K562 (cell line): ENCODE measurements around the gene NEDD8. TPM values are rescaled to one million over a fixed set of nuclear protein-coding genes. Genes with fewer than 3 reads are reported as not detected.

Experiments
- ATAC-seq: fragments of 200-7000 bp; cut with Tn5 transposase; 3 replicates; pipeline ENCODE4 v1.9.1; 2020; ENCODE audit warnings: moderate library complexity
- BruUV-seq: library from RNA; stranded (reverse); fragments of 400-500 nt; replicated peaks from 2 replicates; lab custom pipeline; 2021; lab: Mats Ljungman, UMichigan
- CTCF ChIA-PET: fragments of 300-600 bp; formaldehyde crosslinking; extraction: SDS; loops from one replicate; lab custom pipeline; 2021; ENCODE audit warnings: low intra/inter-chr PET ratio; lab: Yijun Ruan, JAX
- POLR2A ChIA-PET: fragments of 300-600, 350-650 bp; sonication (Branson Sonifier 250); formaldehyde crosslinking; extraction: SDS; loops from one replicate; lab custom pipeline; 2021; ENCODE audit warnings: antibody characterized with exemption, inconsistent platforms; lab: Yijun Ruan, JAX
- DNase-seq, 4 experiments: peaks; one replicate each; pipeline versions ENCODE4 v3.0.0 to v3.0.0-alpha.2; 2011 to 2018; ENCODE audit warnings: low spot score in 3 of 4, mixed read lengths in 3 of 4; ENCODE audit errors: extremely low read depth in 1 of 4
- FAIRE-seq: peaks from 2 replicates; lab custom pipeline; 2011; peaks lifted over from hg19 to GRCh38; lab: Jason Lieb, UNC
- H2AFZ ChIP-seq: 2 replicates; pipeline ENCODE4 v1.6.0; 2011; ENCODE audit warnings: low read depth, low read length, control low read depth, inconsistent platforms
- H3K27ac ChIP-seq: fragments of 200-600 bp; 3 replicates; pipeline ENCODE4 v1.8.0; 2011; ENCODE audit warnings: low read depth, mild to moderate bottlenecking, control low read depth, inconsistent platforms, low read length, moderate library complexity, mixed read lengths; ENCODE audit errors: extremely low read depth
- H3K27me3 ChIP-seq, 2 experiments: fragments of 300-600 bp in 1 of 2; 2 replicates in 1 of 2; 3 replicates in 1 of 2; pipeline versions ENCODE4 v1.6.0 to v1.8.0; 2011; ENCODE audit warnings: inconsistent platforms in 2 of 2, low read length in 2 of 2, mild to moderate bottlenecking in 1 of 2, mixed read lengths in 1 of 2, moderate library complexity in 1 of 2; ENCODE audit not compliant: control insufficient read depth in 2 of 2, insufficient read depth in 2 of 2
- H3K36me3 ChIP-seq: fragments of 300-600 bp; 3 replicates; pipeline ENCODE4 v1.8.0; 2011; ENCODE audit warnings: mild to moderate bottlenecking, low read length, inconsistent platforms; ENCODE audit not compliant: control insufficient read depth, insufficient read depth
- H3K4me1 ChIP-seq, 2 experiments: fragments of 200-600 bp in 1 of 2; replicated peaks in 1 of 2; 2 replicates in 1 of 2; 3 replicates in 1 of 2; pipeline versions ENCODE4 v1.5.1 to v1.8.0; 2011; ENCODE audit warnings: inconsistent platforms in 2 of 2, low read length in 2 of 2, mild to moderate bottlenecking in 1 of 2, mixed read lengths in 1 of 2, moderate library complexity in 1 of 2; ENCODE audit not compliant: control insufficient read depth in 2 of 2, insufficient read depth in 2 of 2
- H3K4me2 ChIP-seq: 2 replicates; pipeline ENCODE4 v1.6.1; 2011; ENCODE audit warnings: low read length, control low read depth, inconsistent platforms, mixed read lengths; ENCODE audit not compliant: insufficient read depth
- H3K4me3 ChIP-seq: fragments of 200-600 bp; sonication (generic), shearing (Covaris generic); 2 replicates; pipeline ENCODE4 v1.5.1; 2016; ENCODE audit warnings: control low read depth, inconsistent platforms
- H3K79me2 ChIP-seq: fragments of 200-600 bp; 3 replicates; pipeline ENCODE4 v1.8.0; 2011; ENCODE audit warnings: low read length, inconsistent platforms; ENCODE audit not compliant: control insufficient read depth, insufficient read depth
- H3K9ac ChIP-seq, 2 experiments: 2 replicates each; pipeline versions ENCODE4 v1.6.0 to v1.6.1; 2011; ENCODE audit warnings: low read depth in 2 of 2, low read length in 2 of 2, control low read depth in 1 of 2, inconsistent platforms in 1 of 2, mild to moderate bottlenecking in 1 of 2, mixed read lengths in 1 of 2; ENCODE audit not compliant: insufficient read depth in 1 of 2
- H3K9me1 ChIP-seq: one replicate; pipeline ENCODE4 v1.6.0; 2011; ENCODE audit warnings: inconsistent platforms, mild to moderate bottlenecking, low read length, moderate library complexity; ENCODE audit not compliant: control insufficient read depth, insufficient read depth
- H3K9me3 ChIP-seq: replicated peaks from 2 replicates; pipeline ENCODE4 v1.5.1; 2011; ENCODE audit warnings: low read depth, low read length, inconsistent platforms; ENCODE audit not compliant: control insufficient read depth, insufficient read depth
- H4K20me1 ChIP-seq: replicated peaks from 2 replicates; pipeline ENCODE4 v1.6.1; 2011; ENCODE audit warnings: low read length, inconsistent platforms, mixed read lengths; ENCODE audit not compliant: control insufficient read depth, insufficient read depth
- NR0B1 ChIP-seq: fragments of 450-650 bp; IDR thresholded peaks from one replicate; pipeline ENCODE4 v1.6.1; 2018; ENCODE audit warnings: mild to moderate bottlenecking, moderate library complexity; ENCODE audit not compliant: partially characterized antibody
- POLR2G ChIP-seq: fragments of 200-400 bp; formaldehyde crosslinking; IDR thresholded peaks from 2 replicates; pipeline ENCODE4 v1.6.1; 2017; ENCODE audit warnings: low read depth, mild to moderate bottlenecking, antibody characterized with exemption, low read length, moderate library complexity
- ZNF277 ChIP-seq: fragments of 250-450 bp; sonication (Bioruptor Pico); IDR thresholded peaks from 2 replicates; pipeline ENCODE4 v1.8.0; 2022; ENCODE audit warnings: inconsistent platforms, mild to moderate bottlenecking, moderate library complexity, borderline replicate concordance
- WGBS: fragments of 100-300 bp; shearing (Covaris generic); methylation state at CpG from one replicate; pipeline ENCODE4 v1.1.6; 2016; ENCODE audit warnings: low coverage, mixed read lengths; ENCODE audit not compliant: insufficient coverage; ENCODE audit errors: missing lambda C conversion rate; 5-methylcytosine and 5-hydroxymethylcytosine counted together
- in situ Hi-C: fragments of 300-500 bp; cut with MboI; formaldehyde crosslinking; loops from 4 replicates; pipeline ENCODE4 v1.15.0; 2018; ENCODE audit warnings: inconsistent platforms, mixed read lengths
- intact Hi-C: fragments of 100-400 bp; cut with micrococcal nuclease; formaldehyde crosslinking; loops from 2 replicates; pipeline ENCODE4 v1.14.2; 2022
- polyA plus RNA-seq, 8 experiments: library from polyadenylated mRNA; depleted of rRNA in 4 of 8; stranded (reverse) in 5 of 8; unstranded in 3 of 8; fragments of >200 nt; fragmentation: Nextera tagmentation in 2 of 8; fragmentation: Illumina TruSeq in 1 of 8; extraction: Ambion mirVana in 2 of 8; extraction: Trizol in 1 of 8; gene quantifications; 2 replicates each; pipeline versions ENCODE4 v1.2.1 to v1.2.3, GENCODE V29; 2011 to 2014; ENCODE audit warnings: inconsistent platforms in 1 of 8, missing spikeins in 1 of 8
- total RNA-seq, 7 experiments: library from RNA; depleted of rRNA in 6 of 7; stranded (reverse); fragments of >200 nt in 6 of 7; fragmentation: Illumina TruSeq in 2 of 7; extraction: Trizol in 2 of 7; gene quantifications; 2 replicates each; pipeline versions ENCODE4 v1.2.1 to v1.2.3, GENCODE V29; 2011 to 2021; ENCODE audit warnings: low replicate concordance in 1 of 7

NEDD8 gene
- total and polyA plus RNA-seq, 9 of the 15 experiments (the other 6 are each of a cell fraction or from before 2014, with no cell fraction given) = 142 to 691 (median 260) TPM

- in situ Hi-C loops = no loop called here
- no peaks in the 10 kb centered on the region for H3K9me1 ChIP-seq
- no peaks in the 10 kb centered on the region; the same call in 1 of the 3 replicates for H3K36me3 ChIP-seq
- no peak for FAIRE-seq
- no peaks in the 10 kb centered on the region for H3K27me3 ChIP-seq
- no peak overlapping the region for H3K4me2 ChIP-seq
- ChIA-PET CTCF (no interaction called here), POLR2A (interaction anchor here (1.1 to 1.3 kb wide), 2 partner anchors 12 to 37 kb away, joined by 3 to 7 read pairs; partner anchors contain the start of genes IRF9 and PSME1)
- no peak overlapping the region for H2AFZ ChIP-seq
- no peak overlapping the region for H3K4me3 ChIP-seq
- ATAC-seq = no peak
- H3K9me3 ChIP-seq = no peaks in the 10 kb centered on the region
- 70% methylated on average over 9 of the region's 20 CpGs for WGBS
- BruUV-seq = no TSS peak
- no peaks in the 10 kb centered on the region; a peak in 3 of 5 replicates for H3K4me1 ChIP-seq
- H3K27ac ChIP-seq = no peak overlapping the region
- intact Hi-C loops = no loop called here
- TF ChIP-seq POLR2G = 0 out of 2 replicates have a peak, but pooled peaks have one; percentile 34
- no peak for TF ChIP-seq NR0B1
- TF ChIP-seq ZNF277 = no peak
- H3K79me2 ChIP-seq = no peaks in the 10 kb centered on the region
- no peak for DNase-seq
- no peaks in the 10 kb centered on the region for H4K20me1 ChIP-seq
- no peak overlapping the region for H3K9ac ChIP-seq
Measured at GRCh38 chr14:24172871-24173281, 59.3 kb downstream of the NEDD8 start.
